GM10248 (cell line): ENCODE measurements around the gene KDM6A.
"Not testable (repeated sequence)": the region's sequence is repeated elsewhere in the genome, so short reads cannot be mapped to it uniquely, and the experiment has no call there.

Experiments used
- CTCF ChIA-PET: fragments of 300-600 bp; sonication (Branson Sonifier 250); formaldehyde crosslinking; extraction: SDS; loops from one replicate; lab custom pipeline; 2021; ENCODE audit warnings: antibody characterized with exemption; lab: Yijun Ruan, JAX
- POLR2A ChIA-PET: fragments of 350-650 bp; sonication (Branson Sonifier 250); formaldehyde crosslinking; extraction: SDS; loops from one replicate; lab custom pipeline; 2020; ENCODE audit warnings: antibody characterized with exemption; lab: Yijun Ruan, JAX
- DNase-seq: peaks from one replicate; pipeline ENCODE4 v3.0.0; 2012; ENCODE audit errors: extremely low spot score
- CTCF ChIP-seq: IDR thresholded peaks from 2 replicates; pipeline ENCODE4 v1.5.1; 2012; ENCODE audit warnings: mild to moderate bottlenecking, low read depth; ENCODE audit errors: extremely low read depth, missing control alignments, control extremely low read depth

Gene KDM6A

GRCh38 chrX:44996277-44996676 lies 123.3 kb downstream of the KDM6A start:
- CTCF ChIA-PET, result interaction anchor here (0.8 kb wide), 1 partner anchor 82 kb away, joined by 3 read pairs; no protein-coding TSS in a partner anchor
- POLR2A ChIA-PET, result no interaction called here
- DNase-seq, result no peak
- TF ChIP-seq CTCF, result no peak

- no peak for TF ChIP-seq CTCF
- ChIA-PET POLR2A (no interaction called here), CTCF (no interaction called here)
- DNase-seq, result no peak
Measured at GRCh38 chrX:44997282-44997812, 124.4 kb downstream of the KDM6A start.

GRCh38 chrX:44997888-44998287 lies 124.9 kb downstream of the KDM6A start:
- no peak for TF ChIP-seq CTCF
- ChIA-PET CTCF (no interaction called here), POLR2A (no interaction called here)
- DNase-seq, result peak; percentile 39

- CTCF ChIA-PET, POLR2A ChIA-PET, DNase-seq: not testable (repeated sequence)
Measured at GRCh38 chrX:44999237-44999636, 126.2 kb downstream of the KDM6A start.

GRCh38 chrX:44999872-45000271 lies 126.9 kb downstream of the KDM6A start:
- CTCF ChIA-PET, DNase-seq: not testable (repeated sequence)

GRCh38 chrX:45001048-45001447 lies 128.1 kb downstream of the KDM6A start:
- ChIA-PET CTCF (no interaction called here), POLR2A (no interaction called here)
- DNase-seq, result no peak
- no peak for TF ChIP-seq CTCF

More at GRCh38 chrX:44999872-45000271, 126.9 kb downstream of the KDM6A start:
- POLR2A ChIA-PET, result not testable (repeated sequence)

- no peak for TF ChIP-seq CTCF
- DNase-seq, result no peak
- POLR2A ChIA-PET, result no interaction called here
- CTCF ChIA-PET, result no interaction called here
Measured at GRCh38 chrX:45003085-45003484, 130.1 kb downstream of the KDM6A start.
